IPS-18c (cell line): ENCODE data around the gene MINDY4.

Experiments
- H3K4me3 ChIP-seq: 2 replicates; pipeline ENCODE4 v1.7.0; 2013; ENCODE audit warnings: low read depth, mild to moderate bottlenecking, low read length, moderate library complexity; ENCODE audit not compliant: insufficient read depth
- H3K9me3 ChIP-seq: one replicate; pipeline ENCODE4 v1.6.1; 2013; ENCODE audit warnings: mild to moderate bottlenecking, low read length, moderate library complexity; ENCODE audit not compliant: control insufficient read depth, insufficient read depth

Gene MINDY4

DNA sequence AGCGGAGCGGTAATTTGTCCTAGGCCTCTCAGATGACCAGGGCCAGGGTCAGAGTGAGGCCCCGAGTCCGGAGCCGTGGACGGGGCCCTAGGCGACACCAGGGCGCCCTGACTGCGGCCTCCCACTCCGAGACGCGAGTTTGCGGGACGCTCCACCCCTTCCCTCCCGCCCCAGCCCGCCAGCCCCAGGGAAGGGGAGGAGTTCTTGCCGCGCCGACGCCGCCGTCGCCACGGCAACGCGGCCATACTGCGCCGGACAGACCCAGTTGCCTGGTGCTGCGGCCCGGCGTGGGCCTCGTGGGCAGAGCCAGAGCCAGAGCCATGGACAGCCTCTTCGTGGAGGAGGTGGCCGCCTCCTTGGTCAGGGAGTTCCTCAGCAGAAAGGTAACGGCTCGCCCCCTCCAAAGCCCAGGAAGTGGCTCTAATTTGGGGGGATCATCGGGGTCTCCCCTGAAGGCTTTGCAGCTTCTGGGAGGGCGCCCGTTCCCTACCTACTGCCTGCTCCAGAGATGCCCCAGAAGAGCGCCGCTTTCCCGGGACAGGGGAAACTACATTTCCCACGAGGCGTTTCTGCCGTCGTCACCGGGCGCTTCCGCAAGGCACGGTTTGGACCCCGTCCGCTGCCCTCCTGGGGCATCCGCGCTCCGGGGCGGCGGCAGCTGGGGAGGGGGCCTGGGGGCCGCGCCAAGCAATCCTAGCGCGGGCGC is at the start of gene MINDY4:
MINDY4 (plus strand) TSS at position 244 of the 706 bp plus-strand sequence; CDS start at position 321, 77 bp downstream.
- peak within 1 kb of the TSS; percentile 84 for H3K4me3 ChIP-seq
- H3K9me3 ChIP-seq = peaks cover 2% of the 10 kb centered on the region

DNA sequence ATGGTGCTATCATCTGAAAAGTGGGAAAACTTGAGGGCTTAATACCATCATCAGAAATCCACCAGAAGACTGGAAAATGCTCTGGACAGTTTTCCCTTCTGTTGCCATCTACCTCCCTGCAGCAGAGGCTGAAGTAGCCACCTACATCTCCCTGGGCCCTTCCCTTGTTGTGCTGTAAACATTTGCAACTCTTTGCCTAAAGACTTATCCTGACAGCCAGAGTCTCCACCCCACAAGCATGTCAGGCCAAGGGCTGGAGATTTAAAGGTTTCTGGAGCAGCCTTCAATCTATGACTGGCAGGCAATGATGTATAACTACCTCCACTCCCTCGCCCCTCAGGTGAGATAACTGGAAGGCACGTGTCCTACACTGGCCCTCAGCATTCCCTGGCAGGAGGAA is 49.0 kb upstream of the MINDY4 start:
- Histone ChIP-seq H3K9me3 (peaks cover 8% of the 10 kb centered on the region), H3K4me3 (no peak overlapping the region)

DNA sequence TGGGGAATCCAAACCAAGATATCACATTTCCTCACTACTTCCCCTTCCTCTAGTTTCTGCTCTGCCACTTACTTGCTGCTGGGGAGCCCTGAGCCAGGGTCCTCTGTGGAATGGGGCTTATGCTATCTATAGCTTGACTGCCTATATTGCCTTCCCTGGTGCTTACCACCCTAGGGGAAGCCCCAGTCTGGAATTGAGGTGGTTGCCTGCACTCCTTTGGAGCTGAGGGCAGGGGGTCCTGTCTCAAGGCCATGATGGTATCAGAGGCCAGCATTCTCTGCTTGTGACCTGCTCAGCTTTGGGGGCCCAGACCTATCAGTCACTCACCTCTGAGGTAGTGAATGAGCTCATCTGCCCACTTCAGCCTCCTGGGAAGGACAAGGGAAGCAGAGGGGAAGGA is 48.5 kb upstream of the MINDY4 start:
- Histone ChIP-seq H3K9me3 (peaks cover 8% of the 10 kb centered on the region), H3K4me3 (no peak overlapping the region)

- Histone ChIP-seq H3K9me3 (peaks cover 5% of the 10 kb centered on the region), H3K4me3 (no peak overlapping the region)
These were observed 47.4 kb upstream of the MINDY4 start for GRCh38 chr7:30723776-30724175.

DNA sequence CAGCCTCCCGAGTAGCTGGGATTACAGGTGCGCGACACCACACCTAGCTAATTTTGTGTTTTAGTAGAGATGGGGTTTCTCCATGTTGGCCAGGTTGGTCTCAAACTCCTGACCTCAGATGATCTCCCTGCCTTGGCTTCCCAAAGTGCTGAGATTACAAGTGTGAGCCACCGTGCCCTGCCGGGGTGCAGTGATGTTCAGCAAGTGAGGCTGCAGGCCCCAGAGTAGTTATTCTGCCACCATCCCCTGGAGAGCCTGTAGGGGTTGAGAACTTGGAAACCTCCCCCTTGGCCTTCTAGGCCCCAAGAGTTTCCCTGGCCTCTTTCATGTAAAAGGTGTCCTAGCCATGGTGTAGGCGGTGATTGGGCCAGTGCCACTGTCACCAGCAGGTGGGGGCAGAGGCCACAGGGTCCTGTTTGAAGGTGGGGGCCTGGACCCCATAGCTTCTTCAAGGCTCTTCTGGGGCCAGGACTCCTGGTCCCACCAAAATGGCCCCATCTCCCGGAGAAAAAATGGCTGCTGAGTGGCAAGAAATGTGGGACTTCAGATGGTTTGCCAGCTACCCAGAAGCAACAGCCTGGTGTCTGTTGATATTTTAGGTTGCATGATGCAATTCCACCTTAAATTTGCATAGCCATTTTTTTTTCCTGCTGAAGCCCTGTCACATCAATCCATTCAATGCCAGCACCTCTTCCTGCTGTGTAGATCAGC is 44.8 kb upstream of the MINDY4 start:
- Histone ChIP-seq H3K9me3 (no peaks in the 10 kb centered on the region), H3K4me3 (no peak overlapping the region)

GRCh38 chr7:30727061-30727945 is 43.9 kb upstream of the MINDY4 start:
- no peak overlapping the region for H3K4me3 ChIP-seq

DNA sequence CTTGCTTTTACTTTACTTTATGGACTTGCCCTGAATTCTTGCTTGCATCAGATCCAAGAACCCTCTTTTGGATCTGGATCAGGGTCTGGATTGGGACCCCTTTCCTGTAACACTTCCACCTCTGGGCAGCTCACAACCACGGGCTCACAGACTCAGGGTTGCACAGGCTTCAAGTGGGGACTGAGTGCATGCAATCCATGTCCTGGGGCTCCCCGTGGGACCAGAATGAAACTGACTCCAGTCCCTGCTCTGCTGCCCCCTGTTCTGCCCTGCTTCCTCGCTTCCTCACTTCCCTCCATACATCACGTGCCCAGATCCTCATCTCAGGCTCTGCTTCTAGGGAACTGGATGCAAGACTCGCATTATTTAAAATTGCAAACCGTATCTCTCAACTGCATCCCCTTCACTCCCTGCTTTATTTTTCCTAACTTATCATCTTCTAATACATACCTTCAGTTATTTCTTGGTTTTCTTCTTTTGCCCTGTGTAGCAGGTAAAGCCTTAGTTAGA is 42.6 kb upstream of the MINDY4 start:
- no peak overlapping the region for H3K4me3 ChIP-seq
- H3K9me3 ChIP-seq = no peaks in the 10 kb centered on the region

More at GRCh38 chr7:30727061-30727945, 43.9 kb upstream of the MINDY4 start:
- no peaks in the 10 kb centered on the region for H3K9me3 ChIP-seq

GRCh38 chr7:30729642-30730041 is 41.6 kb upstream of the MINDY4 start:
- Histone ChIP-seq H3K4me3 (no peak overlapping the region), H3K9me3 (no peaks in the 10 kb centered on the region)

DNA sequence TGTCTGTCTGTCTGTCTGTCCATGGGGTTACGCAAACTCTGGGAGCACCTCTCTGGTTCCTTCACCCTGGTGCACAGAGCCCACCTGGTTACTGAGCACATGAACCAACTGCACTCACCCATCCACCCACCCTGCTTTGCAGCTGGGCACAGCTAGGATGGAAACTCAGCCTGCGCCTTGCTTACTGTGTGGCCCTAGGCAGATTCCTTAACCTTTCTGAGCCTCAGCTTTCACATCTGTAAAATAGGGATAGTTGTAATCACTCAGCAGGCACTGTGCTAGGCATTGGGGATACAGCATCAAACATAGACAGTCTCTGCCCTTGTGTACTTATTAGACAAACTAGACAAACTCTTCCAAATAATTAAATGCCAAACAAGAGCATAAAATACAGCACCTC is 41.1 kb upstream of the MINDY4 start:
- no peaks in the 10 kb centered on the region for H3K9me3 ChIP-seq
- H3K4me3 ChIP-seq = no peak overlapping the region

DNA sequence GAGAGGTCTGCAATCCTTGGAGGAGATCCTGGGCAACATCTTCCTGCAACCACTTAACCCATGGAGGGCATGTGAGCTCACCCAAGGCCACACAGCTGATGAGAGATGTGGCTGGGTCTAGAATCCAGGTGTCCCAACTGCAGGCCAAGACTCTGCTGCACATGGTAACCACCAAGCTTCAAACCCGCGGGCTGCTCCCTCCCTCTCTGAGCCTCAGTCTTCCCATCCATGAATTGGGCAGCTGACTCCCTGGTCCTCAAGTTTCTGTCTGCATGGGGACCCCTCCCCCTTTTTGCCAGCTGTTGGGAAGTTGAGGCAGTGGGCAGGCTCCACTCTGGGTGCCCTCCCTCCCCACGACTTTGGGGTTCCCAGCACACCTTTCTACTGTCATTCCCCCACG is 40.2 kb upstream of the MINDY4 start:
- Histone ChIP-seq H3K9me3 (no peaks in the 10 kb centered on the region), H3K4me3 (no peak overlapping the region)

- H3K9me3 ChIP-seq = no peaks in the 10 kb centered on the region
- no peak overlapping the region; the same call in 1 of the 2 replicates for H3K4me3 ChIP-seq
These were observed 39.6 kb upstream of the MINDY4 start for GRCh38 chr7:30731581-30731980.

GRCh38 chr7:30732606-30733005 is 38.6 kb upstream of the MINDY4 start:
- Histone ChIP-seq H3K9me3 (no peaks in the 10 kb centered on the region), H3K4me3 (no peak overlapping the region)

DNA sequence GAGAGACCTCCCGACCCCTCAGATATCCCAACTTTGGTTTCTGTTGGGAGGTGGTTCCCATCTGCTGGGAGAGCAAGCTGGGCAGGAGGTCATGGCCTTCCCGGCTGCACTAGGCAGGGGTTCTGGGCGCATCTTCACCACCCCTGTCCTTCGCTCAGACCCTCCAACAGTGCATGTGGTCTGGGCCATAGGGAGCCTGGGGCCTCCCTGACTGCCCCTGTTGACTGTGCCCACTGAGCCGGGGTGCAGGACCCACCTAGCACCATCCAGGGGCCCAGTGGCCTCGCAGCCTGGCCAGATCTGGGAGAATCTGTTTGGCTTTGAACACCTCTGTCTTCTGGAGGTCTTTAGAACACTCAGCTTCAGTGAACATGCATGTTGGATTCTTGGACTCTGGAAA is 38.0 kb upstream of the MINDY4 start:
- no peaks in the 10 kb centered on the region for H3K9me3 ChIP-seq
- no peak overlapping the region for H3K4me3 ChIP-seq

DNA sequence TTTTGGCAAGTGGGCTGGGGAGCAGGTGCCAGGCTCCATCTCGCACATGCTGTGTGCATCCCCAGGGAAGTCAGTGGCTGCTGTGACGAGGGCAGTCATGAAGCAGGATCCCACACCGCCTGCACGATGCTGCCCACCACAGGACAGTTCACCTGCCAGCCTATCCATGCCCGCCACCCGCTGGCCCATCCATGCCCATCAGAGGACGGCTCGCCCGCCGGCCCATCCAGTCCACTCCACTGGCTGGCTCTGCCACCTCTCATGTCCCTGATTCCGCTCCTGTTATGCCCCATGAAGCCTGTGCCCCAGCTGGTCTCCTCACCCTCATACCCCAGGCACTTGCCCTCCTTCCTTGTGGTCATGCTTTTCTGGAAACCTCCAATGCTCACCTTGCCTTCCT is 37.5 kb upstream of the MINDY4 start:
- Histone ChIP-seq H3K9me3 (no peaks in the 10 kb centered on the region), H3K4me3 (no peak overlapping the region)

DNA sequence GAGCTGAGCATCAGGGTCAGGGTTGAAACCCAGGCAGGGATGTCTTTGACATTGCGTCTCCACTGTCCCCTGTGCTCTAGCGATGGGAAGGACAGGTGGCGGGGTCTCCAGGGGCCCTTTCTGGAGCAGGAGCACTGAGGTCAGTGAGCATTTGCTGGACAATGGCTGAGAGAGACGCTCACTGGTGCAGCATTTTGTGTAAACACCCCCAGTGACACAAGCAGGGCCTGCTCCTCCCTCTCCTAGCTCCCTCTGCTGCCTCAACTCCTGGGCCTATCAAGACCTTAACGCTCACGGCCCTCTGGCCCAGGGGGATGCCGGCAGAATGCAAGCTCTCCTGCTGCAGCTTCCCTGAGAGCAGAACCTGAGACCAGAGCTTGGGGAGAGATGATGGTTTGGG is 36.7 kb upstream of the MINDY4 start:
- H3K4me3 ChIP-seq = no peak overlapping the region
- no peaks in the 10 kb centered on the region for H3K9me3 ChIP-seq

DNA sequence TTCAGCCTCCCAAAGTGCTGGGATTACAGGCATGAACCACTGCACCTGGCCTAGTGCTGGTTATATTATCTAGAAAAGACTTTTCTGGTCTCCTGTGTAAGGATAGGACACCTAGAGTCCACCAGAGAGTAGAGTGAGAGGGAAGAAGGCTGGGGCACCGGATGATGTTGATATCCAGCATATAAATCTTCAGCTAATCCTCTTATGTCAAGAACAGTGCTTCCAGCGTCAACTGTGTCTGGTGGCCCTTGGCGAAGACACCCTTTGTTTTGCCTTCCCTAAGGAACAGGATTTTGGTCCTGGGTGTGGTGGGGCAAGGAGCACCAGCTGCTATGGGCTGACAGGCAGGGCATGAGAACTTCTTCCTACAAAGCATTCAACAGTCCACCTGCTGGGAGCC is 35.6 kb upstream of the MINDY4 start:
- Histone ChIP-seq H3K4me3 (no peak overlapping the region), H3K9me3 (no peaks in the 10 kb centered on the region)

DNA sequence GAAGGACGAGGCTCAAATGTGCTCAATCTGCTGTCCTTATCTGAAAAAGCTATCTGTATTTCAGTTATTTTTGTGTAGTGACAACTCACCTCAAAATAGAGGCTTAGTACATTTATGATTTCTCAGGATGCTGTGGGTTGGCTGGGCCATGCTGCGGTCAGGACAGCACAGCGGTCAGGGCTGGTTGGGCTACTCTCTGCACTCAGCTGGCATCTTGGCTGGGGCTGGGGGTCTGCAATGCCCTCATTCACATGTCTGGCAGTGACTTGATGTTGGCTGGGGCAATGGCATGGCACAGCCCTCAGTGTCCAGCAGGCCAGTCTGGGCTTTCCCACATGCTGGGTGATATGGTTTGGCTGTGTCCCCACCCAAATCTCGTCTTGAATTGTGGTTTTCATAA is 34.9 kb upstream of the MINDY4 start:
- H3K4me3 ChIP-seq = no peak overlapping the region
- no peaks in the 10 kb centered on the region for H3K9me3 ChIP-seq
